Medulla oblongata (tissue), 1 donor: ENCODE measurements around the gene NSMCE1.

Experiments
- DNase-seq: peaks from one replicate; pipeline ENCODE4 v3.0.0-alpha.2; 2015; ENCODE audit errors: extremely low spot score

The NSMCE1 gene

DNA sequence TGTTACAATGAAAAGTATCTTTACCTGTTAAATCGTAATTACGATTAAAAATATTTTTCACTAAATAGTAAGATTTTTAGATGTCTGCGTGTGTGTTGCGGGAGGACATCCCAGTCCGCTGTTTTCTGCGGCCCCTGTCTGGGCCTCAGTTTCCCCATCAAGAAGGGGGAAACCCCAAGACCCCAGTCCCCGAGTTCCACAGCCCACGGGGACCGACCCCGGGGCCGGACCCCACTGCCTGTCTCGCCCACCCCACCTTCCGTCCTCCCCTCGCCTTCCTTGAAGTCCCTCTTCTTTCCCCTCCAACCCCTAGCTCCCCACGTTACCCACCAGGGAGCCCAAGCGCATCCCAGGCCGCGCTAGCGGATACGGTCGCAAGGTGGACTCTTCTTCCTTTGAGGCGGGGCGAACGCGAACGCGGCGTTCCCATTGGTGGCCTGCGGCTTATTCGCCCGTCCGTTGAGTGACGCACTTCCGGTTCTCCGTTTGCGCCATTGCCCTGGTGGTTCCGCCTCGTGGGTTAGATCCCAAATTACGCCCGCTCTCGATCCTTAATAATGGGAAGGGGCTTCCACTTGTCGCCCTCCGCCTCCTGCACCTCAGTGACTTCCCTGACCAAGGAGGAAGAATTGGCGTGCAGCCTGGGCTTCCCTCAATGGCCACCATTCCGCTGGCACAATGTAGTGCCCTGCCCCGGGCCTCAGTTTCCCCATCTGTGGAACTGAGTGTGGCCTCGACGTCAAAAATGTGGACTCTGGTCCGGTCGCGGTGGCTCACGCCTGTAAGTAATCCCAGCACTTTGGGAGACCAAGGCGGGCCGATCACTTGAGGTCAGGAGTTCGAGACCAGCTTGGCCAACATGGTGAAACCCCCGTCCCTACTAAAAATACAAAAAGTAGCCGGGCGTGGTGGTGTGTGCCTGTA, at the start of gene NSMCE1:
NSMCE1 (minus strand) TSS at position 397 of the 924 bp plus-strand sequence. CDS start 11,202 bp downstream, outside the sequence.
- DNase-seq, result peak; percentile 98

DNA sequence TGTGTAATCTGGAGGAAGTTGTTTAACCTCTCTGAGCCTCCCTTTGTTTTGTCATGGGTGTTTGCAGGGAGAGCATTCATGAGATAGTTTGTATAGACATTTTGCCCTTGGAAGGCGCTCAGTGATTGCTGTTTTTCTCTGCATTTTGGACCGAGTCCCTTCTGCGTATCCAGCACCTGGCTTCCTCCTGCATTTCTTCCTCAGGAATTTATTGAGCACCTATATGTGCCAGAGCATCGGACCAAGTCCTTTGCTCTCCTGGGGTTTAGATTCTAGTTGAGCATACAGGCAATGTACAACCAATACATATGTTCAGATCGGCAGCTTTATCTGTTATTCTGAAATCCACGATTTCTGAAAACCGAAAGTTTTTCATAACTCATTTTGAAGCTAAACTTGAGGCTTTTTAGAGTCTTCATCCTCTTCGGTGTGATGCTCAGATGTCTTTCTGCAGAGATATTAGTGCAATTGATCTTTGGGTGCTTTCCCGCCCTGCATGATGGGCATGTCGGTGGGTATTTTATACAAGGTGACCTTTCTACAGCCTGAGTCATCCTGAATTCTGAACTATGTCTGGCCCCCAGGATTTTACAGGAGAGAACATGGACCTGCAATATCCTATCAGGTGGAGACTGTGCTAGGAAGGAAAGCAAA, 49.3 kb upstream of the NSMCE1 start:
- DNase-seq, result no peak

GRCh38 chr16:27317320-27317719, 48.7 kb upstream of the NSMCE1 start:
- DNase-seq, result no peak

DNA sequence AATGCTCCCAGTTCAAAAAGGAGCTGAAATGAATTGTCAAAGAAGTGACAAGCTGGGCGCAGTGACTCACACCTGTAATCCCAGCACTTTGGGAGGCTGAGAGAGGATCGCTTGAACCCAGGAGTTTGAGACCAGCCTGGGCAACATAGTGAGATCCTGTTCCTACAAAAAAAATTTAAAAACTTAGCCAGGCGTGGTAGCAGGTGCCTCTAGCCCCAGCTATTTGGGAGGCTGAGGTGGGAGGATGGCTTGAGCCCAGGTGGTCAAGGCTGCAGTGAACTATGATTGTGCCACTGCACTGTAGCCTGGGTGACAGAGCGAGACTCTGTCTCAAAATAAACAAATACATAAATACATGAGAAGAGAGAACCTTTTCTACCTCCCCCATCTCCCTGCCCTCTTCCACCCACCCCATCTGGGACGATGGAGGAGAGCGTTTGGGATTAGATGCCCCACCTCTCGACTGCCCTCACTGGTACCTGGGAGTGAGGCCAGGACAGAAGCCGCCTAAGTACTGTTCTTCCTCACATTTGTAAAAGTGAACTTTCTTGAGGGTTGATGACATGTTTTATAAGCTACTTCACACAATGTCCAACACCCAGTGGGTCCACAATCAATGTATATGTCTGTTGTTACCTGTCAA, 47.6 kb upstream of the NSMCE1 start:
- DNase-seq, result no peak

- DNase-seq, result no peak
Observed at GRCh38 chr16:27315333-27316037, 46.9 kb upstream of the NSMCE1 start.

GRCh38 chr16:27314986-27315332, 46.4 kb upstream of the NSMCE1 start:
- no peak for DNase-seq

- DNase-seq, result peak; percentile 52
Observed at GRCh38 chr16:27314161-27314723, 45.7 kb upstream of the NSMCE1 start.

DNA sequence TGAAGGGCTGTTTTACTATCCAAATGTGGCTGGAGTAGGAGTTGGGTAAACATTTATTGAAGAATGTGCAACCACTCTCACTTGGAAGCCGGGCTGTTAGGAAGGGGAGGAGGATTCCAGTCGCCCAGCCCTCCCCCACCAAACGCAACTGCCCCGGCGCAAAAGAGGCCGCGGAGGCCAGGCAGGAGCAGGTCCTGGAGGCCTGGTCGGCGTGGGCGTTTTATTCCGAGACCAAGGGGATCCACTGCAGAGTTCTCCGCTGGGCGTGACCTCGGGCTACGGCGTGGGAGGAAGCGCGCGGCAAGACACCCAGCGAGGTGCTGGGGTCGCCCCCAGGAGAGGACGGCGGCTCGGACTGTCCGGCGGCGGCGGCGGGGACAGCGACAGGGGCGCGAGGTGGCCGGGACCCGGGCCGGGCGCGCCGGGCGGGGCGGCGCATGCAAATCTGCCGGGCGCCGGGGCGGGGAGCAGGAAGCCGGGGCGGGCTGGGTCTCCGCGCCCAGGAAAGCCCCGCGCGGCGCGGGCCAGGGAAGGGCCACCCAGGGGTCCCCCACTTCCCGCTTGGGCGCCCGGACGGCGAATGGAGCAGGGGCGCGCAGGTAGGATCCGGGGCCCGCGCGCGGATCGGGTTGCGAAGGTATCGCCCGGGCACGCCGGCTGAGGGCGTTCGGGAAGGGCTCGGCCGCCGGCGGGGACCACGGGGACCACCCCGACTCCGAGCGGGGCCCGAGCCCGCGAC, 45.0 kb upstream of the NSMCE1 start, which contains the start of gene IL4R:
IL4R (plus strand) TSS at position 553 of the 739 bp plus-strand sequence. CDS start 26,230 bp downstream, outside the sequence.
- DNase-seq, result peak; percentile 31

- no peak for DNase-seq
Observed at GRCh38 chr16:27312580-27313421, 44.2 kb upstream of the NSMCE1 start.

DNA sequence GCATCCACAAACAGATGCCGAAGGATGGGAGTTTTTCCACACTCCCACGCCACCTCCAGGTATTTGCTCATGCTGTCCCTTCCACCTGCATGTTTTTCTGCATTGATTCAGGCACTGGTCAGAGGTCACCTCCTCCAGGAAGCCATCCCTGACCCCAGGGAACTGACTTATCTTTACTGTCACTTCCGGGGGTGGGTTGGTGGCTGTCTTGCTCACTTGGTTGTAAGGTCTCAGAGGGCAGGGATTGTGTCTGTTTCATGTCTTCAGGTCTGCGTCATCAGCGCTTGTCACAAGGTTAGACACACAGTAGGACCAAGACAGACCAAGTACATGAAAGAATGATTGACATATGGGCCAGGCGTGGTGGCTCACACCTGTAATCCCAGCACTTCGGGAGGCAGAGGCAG, 43.3 kb upstream of the NSMCE1 start:
- no peak for DNase-seq

- DNase-seq, result no peak
Observed at GRCh38 chr16:27311448-27311830, 42.9 kb upstream of the NSMCE1 start.

GRCh38 chr16:27310576-27311447, 42.2 kb upstream of the NSMCE1 start:
- no peak for DNase-seq

DNA sequence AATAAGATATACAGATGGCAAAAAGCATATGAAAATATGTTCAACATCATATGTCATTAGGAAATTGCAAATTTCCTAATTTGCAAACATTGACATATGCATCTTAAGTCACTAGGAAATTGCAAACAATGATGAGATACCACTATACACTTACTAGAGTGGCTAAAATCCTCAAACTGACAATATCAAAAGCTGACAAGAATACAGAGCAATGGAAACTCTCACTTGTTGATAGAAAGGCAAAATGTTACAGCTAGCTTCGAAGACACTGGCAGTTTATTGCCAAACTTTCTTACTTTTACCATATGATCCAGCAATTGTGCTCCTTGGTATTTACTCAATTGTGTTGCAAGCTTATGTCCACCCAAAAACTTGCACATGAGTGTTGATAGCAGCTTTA, 40.2 kb upstream of the NSMCE1 start:
- DNase-seq, result no peak

- DNase-seq, result no peak
Observed at GRCh38 chr16:27305839-27306442, 37.4 kb upstream of the NSMCE1 start.

- DNase-seq, result no peak
Observed at GRCh38 chr16:27304881-27305745, 36.5 kb upstream of the NSMCE1 start.

- no peak for DNase-seq
Observed at GRCh38 chr16:27304102-27304501, 35.5 kb upstream of the NSMCE1 start.
